ENCODE measurements around the gene SLCO2A1.

SLCO2A1 gene

DNA sequence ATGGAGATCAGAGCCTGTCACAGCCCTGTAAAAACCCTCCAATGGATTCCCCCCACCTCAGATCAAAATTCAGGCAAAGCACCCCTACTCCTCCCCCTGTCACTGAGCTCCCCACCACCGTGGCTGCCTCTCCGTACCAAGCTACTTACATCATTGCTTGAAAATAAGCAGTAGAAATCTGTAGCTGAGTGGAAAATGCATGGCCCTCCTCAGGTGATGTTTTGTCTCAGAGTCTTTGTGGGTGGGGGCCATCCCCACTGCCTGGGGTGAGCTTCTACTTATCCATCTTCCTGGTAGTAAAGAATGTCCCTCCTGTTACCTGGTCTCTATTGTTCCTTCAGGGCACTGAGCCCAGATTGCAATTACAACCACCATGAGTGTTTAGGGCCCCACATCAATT, 34.5 kb downstream of the SLCO2A1 start:
- H3K4me1 ChIP-seq (ENCODE audit: control insufficient read depth, insufficient read depth, low read length) = no peaks in the 10 kb centered on the region
- H3K36me3 ChIP-seq (ENCODE audit: control insufficient read depth in 2 of 2, insufficient read depth in 1 of 2, low read length in 2 of 2) = no peaks in the 10 kb centered on the region
- H3K9me3 ChIP-seq (ENCODE audit: control insufficient read depth, insufficient read depth, low read depth, low read length) = no peaks in the 10 kb centered on the region
- no peak overlapping the region for H3K4me3 ChIP-seq (ENCODE audit: low read depth, low read length)
- POLR2A ChIA-PET = no interaction called here
- CTCF ChIA-PET = no interaction called here
- H3K27ac ChIP-seq (ENCODE audit: extremely low read depth, low read depth, low read length) = no peak overlapping the region
- TF ChIP-seq, protein P1, sequence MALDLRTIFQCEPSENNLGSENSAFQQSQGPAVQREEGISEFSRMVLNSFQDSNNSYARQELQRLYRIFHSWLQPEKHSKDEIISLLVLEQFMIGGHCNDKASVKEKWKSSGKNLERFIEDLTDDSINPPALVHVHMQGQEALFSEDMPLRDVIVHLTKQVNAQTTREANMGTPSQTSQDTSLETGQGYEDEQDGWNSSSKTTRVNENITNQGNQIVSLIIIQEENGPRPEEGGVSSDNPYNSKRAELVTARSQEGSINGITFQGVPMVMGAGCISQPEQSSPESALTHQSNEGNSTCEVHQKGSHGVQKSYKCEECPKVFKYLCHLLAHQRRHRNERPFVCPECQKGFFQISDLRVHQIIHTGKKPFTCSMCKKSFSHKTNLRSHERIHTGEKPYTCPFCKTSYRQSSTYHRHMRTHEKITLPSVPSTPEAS (tag by site-specific recombination; IDR thresholded peaks at IDR 0.05) = no peak
- TF ChIP-seq, protein P2, sequence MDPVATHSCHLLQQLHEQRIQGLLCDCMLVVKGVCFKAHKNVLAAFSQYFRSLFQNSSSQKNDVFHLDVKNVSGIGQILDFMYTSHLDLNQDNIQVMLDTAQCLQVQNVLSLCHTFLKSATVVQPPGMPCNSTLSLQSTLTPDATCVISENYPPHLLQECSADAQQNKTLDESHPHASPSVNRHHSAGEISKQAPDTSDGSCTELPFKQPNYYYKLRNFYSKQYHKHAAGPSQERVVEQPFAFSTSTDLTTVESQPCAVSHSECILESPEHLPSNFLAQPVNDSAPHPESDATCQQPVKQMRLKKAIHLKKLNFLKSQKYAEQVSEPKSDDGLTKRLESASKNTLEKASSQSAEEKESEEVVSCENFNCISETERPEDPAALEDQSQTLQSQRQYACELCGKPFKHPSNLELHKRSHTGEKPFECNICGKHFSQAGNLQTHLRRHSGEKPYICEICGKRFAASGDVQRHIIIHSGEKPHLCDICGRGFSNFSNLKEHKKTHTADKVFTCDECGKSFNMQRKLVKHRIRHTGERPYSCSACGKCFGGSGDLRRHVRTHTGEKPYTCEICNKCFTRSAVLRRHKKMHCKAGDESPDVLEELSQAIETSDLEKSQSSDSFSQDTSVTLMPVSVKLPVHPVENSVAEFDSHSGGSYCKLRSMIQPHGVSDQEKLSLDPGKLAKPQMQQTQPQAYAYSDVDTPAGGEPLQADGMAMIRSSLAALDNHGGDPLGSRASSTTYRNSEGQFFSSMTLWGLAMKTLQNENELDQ (tag by site-specific recombination; IDR thresholded peaks at IDR 0.05; ENCODE audit: low read depth) = no peak
- TF ChIP-seq ZNF202 (tag by site-specific recombination; IDR thresholded peaks at IDR 0.05; ENCODE audit: borderline replicate concordance) (no peak), ZNF654 (tag by site-specific recombination; IDR thresholded peaks at IDR 0.05; ENCODE audit: low read depth) (no peak), ZBTB11 (tag by site-specific recombination; conservative IDR thresholded peaks at IDR 0.05; ENCODE audit: low read depth) (no peak), ZBTB44 (tag by site-specific recombination; IDR thresholded peaks at IDR 0.05) (no peak), SETDB1 (IDR thresholded peaks at IDR 0.05; ENCODE audit: insufficient read length, low read length) (no peak)
- TF ChIP-seq, protein P3, sequence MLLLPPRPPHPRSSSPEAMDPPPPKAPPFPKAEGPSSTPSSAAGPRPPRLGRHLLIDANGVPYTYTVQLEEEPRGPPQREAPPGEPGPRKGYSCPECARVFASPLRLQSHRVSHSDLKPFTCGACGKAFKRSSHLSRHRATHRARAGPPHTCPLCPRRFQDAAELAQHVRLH (tag by site-specific recombination; IDR thresholded peaks at IDR 0.05) = no peak

DNA sequence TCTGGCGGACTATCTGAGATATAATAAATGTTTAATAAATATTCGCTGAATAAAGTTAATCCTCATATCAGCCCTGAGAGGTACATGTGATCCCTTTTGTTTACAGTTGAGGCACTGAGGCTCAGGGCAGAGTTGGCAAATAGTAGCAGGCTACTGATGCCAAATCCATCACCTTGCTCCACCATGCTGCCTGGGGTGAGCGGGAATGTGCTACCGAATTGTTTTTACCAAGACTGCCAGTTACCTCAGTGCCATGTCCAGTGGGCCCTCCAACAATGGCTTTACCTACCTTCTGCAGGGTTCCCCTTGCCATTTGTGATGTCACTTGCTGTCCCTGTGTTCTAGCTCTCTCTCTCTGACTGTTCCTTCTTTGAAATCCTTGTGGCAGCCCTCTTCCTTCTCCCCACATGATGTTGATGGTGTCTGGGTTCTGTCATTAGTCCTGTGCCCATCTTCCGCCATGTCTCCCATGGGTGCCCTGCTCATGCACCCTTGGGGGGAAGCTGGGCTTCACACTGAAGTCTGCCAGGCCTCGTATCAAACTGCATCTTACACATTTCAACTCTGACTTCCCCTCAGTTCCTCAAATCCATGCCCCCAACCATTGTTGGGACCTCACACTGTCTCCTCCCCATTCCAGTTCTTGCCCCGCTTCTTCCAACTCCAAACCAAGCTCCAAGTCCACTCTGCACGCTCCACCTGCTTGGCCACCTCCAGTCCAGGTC, 35.4 kb downstream of the SLCO2A1 start:
- H3K4me1 ChIP-seq (ENCODE audit: control insufficient read depth, insufficient read depth, low read length) = no peaks in the 10 kb centered on the region
- CTCF ChIA-PET = interaction anchor here (0.6 kb wide), 1 partner anchor 27 kb away, joined by 3 read pairs; no protein-coding TSS in a partner anchor
- TF ChIP-seq GLI2 (tag by site-specific recombination; IDR thresholded peaks at IDR 0.05; ENCODE audit: borderline replicate concordance, low read depth) = no peak
- TF ChIP-seq ZNF24 (tag by site-specific recombination; IDR thresholded peaks at IDR 0.05) = no peak
- TF ChIP-seq, protein P1 (tag by site-specific recombination; IDR thresholded peaks at IDR 0.05) = no peak
- no peak for TF ChIP-seq ZFP41 (tag by site-specific recombination; IDR thresholded peaks at IDR 0.05; ENCODE audit: borderline replicate concordance)
- TF ChIP-seq ZBTB1 (tag by site-specific recombination; IDR thresholded peaks at IDR 0.05) = no peak
- no peak for TF ChIP-seq REPIN1 (tag by site-specific recombination; IDR thresholded peaks at IDR 0.05; ENCODE audit: low read depth)
- TF ChIP-seq ZNF843 (tag by site-specific recombination; IDR thresholded peaks at IDR 0.05) = no peak
- TF ChIP-seq ZNF362 (tag by site-specific recombination; IDR thresholded peaks at IDR 0.05) = no peak
- TF ChIP-seq ZNF211 (tag by site-specific recombination; IDR thresholded peaks at IDR 0.05; ENCODE audit: low read depth) = no peak
- TF ChIP-seq GLIS2 (tag by site-specific recombination; IDR thresholded peaks at IDR 0.05) = no peak
- no peak for TF ChIP-seq ZNF610 (tag by site-specific recombination; IDR thresholded peaks at IDR 0.05; ENCODE audit: borderline replicate concordance)
- TF ChIP-seq ZNF404 (tag by site-specific recombination; IDR thresholded peaks at IDR 0.05) = no peak

More for the DNA sequence above, 35.4 kb downstream of the SLCO2A1 start:
- H3K9me3 ChIP-seq (ENCODE audit: control insufficient read depth, insufficient read depth, low read depth, low read length) = no peaks in the 10 kb centered on the region
- H3K27ac ChIP-seq (ENCODE audit: extremely low read depth, low read depth, low read length) = no peak overlapping the region
- H3K4me3 ChIP-seq (ENCODE audit: low read depth, low read length) = no peak overlapping the region
- no peaks in the 10 kb centered on the region for H3K36me3 ChIP-seq (ENCODE audit: control insufficient read depth in 2 of 2, insufficient read depth in 1 of 2, low read length in 2 of 2)
- POLR2A ChIA-PET = no interaction called here
